ENCODE data around the gene FNDC5. TPM values are rescaled to one million over a fixed set of nuclear protein-coding genes. Genes with fewer than 3 reads are reported as not detected.

The FNDC5 gene
- total and polyA plus RNA-seq, 8 donors, result 0.28 to 3.1 (median 0.74) TPM

DNA sequence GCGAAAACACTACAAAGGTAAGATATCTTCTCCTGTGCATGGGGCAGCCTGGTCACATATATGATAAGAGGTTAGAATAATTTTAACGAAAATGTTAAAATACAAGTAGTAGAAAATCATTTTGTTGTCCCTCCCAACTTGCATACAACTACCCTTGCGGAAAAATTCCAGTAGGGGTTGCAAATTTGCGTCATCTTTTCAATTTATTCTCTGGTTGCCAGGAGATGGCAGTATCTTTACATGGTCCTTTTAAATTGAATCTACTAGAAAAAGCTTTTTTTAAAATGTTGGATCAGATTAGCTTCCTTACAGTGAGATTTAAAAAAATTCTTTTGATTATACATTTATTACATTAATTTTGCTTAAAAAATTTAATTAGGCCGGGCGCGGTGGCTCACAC is 42.4 kb downstream of the FNDC5 start:
- H3K4me3 ChIP-seq, result no peak overlapping the region
- intact Hi-C loops (cut with DNase I), result no loop called here
- H3K27ac ChIP-seq, result no peak overlapping the region
- 92 to 94% methylated on average over 7 of the region's 7 CpGs for WGBS, 2 donors
- H3K36me3 ChIP-seq, result peaks cover 0 to 46% (median 0%) of the 10 kb centered on the region in 3 donors
- FAIRE-seq (no peak), ATAC-seq (no peak), DNase-seq (no peak)
- H3K4me1 ChIP-seq, result no peaks in the 10 kb centered on the region
- H3K9me3 ChIP-seq, result no peaks in the 10 kb centered on the region
- no peaks in the 10 kb centered on the region for H3K27me3 ChIP-seq
- TF ChIP-seq, protein P1, sequence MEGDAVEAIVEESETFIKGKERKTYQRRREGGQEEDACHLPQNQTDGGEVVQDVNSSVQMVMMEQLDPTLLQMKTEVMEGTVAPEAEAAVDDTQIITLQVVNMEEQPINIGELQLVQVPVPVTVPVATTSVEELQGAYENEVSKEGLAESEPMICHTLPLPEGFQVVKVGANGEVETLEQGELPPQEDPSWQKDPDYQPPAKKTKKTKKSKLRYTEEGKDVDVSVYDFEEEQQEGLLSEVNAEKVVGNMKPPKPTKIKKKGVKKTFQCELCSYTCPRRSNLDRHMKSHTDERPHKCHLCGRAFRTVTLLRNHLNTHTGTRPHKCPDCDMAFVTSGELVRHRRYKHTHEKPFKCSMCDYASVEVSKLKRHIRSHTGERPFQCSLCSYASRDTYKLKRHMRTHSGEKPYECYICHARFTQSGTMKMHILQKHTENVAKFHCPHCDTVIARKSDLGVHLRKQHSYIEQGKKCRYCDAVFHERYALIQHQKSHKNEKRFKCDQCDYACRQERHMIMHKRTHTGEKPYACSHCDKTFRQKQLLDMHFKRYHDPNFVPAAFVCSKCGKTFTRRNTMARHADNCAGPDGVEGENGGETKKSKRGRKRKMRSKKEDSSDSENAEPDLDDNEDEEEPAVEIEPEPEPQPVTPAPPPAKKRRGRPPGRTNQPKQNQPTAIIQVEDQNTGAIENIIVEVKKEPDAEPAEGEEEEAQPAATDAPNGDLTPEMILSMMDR (IDR thresholded peaks at IDR 0.05), result no peak

DNA sequence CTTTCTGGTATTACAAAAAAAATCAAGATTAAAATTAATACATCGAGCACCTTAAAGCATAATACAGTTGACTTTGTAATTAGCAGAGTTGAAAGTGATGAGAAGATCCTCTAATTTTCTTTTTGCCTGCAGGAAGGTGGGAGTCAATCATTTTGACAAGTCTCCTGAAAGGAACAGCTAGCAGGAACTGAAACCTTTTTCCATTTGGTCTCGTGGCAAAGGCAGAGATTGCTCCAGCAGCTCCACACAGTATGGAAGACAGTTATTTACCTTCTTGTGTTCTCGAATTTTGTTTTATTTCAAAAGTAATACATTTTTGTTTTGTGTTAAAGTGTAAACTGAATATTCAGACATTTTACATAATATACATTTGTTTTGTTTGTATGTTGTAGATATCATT is 45.5 kb downstream of the FNDC5 start:
- Histone ChIP-seq H3K4me3 (no peak overlapping the region), H3K4me1 (no peaks in the 10 kb centered on the region), H3K27ac (no peak overlapping the region), H3K9me3 (no peaks in the 10 kb centered on the region), H3K36me3 (peaks cover 0 to 31% (median 0%) of the 10 kb centered on the region in 3 donors), H3K27me3 (no peaks in the 10 kb centered on the region)
- WGBS, 2 donors, result 84 to 91% methylated on average over 3 of the region's 3 CpGs
- FAIRE-seq (no peak), ATAC-seq (no peak), DNase-seq (no peak)
- intact Hi-C loops (cut with DNase I), result no loop called here
- TF ChIP-seq, protein P1 (IDR thresholded peaks at IDR 0.05), result no peak

DNA sequence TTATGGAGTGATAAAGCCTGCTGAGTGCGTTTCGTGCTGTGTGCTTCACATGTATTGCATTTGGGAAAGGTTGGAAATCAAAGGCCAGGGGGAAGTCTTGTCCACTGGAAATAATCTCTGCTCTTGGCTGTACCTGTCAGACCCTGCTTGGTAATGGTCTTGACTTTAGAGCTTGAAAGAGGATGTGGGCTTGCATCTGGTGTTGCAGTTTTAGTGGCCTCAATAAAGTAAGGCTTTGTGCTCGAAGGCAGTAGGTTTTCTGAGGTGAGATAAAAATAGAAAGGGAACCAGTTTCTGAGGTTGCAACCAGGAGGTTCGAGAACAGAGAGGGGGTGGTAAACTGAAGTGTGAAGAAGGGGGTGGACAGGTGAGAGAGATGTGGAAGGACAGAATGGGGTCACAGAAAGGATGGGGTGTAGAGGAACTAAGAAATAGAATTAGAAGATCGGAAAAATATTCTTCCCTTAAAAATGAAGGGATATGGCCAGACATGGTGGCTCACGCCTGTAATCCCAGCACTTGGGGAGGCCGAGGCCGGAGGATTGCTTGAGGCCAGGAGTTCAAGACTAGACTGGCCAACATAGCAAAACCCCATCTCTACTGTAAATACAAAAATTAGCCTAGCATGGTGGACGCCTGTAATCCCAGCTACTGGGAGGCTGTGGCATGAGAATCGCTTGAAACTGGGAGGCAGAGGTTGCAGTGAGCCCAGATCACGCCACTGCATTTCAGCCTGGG is 51.7 kb downstream of the FNDC5 start:
- H3K9me3 ChIP-seq, result no peaks in the 10 kb centered on the region
- H3K27ac ChIP-seq, result peak overlapping the region; percentile 76 to 89 (median 88)
- ATAC-seq, result no peak
- intact Hi-C loops (cut with DNase I), result no loop called here
- no peaks in the 10 kb centered on the region for H3K27me3 ChIP-seq
- FAIRE-seq, result no peak
- peaks cover 9 to 25% (median 15%) of the 10 kb centered on the region in 3 donors for H3K4me1 ChIP-seq
- 68% methylated on average over 11 of the region's 11 CpGs for WGBS, 2 donors
- DNase-seq, result no peak
- no peaks in the 10 kb centered on the region for H3K36me3 ChIP-seq
- TF ChIP-seq, protein P1 (IDR thresholded peaks at IDR 0.05), result no peak
- H3K4me3 ChIP-seq, result peak overlapping the region in 3 of 4 donors; percentile 65 to 96 (median 84)

DNA sequence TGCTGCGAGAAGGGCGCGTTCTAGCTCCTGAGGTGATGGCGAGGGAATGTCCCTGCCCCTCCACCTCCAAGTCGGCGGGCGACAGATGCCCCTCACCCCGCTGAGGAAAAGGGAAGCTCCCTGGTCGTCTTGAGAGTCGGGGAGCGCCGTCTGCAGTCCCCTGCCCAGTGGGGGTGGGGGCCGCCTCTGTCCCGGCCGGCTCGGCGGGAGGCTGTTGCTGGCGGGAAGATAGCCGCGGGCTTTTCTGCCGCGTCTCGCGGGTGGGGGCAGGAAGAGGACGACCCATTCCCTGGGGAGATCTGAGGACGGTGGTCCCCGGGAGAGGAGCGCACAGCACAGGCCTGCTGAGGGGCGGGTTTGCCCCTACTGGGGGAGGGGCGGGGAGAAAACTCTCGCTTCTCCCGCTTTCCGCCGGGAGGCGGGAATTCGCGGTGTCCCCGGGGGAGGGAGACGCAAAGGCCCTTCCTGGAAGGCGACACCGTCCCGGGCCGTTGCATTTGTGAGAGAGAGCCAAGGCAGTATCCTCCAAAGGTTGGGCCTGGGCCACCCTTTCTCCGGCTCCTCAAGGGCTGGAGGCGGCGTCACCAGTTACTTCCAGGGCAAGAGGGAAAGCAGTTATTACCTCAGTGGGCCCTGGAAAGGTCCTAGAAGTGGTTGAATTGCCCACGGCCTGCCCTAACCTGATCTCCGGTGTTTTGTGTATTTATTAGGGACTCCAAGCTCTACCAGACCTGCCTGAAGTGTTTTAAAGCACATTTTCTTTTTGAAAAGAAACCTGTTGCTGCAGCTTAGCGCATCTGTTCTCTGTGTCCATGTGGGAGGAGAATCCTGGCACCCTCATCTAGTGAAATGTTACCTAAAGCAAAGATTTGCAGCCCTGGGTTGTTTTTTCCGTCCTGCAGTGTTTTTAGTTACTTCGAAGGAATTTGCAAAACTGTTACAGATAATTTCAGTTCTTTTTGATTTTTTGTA is 52.6 kb downstream of the FNDC5 start:
- ATAC-seq (peak; percentile 39 to 65 (median 59)), FAIRE-seq (no peak), DNase-seq (peak; percentile 72 to 89 (median 78))
- H3K27ac ChIP-seq, result peak overlapping the region; percentile 76 to 89 (median 88)
- H3K4me1 ChIP-seq, result peaks cover 17 to 32% (median 20%) of the 10 kb centered on the region in 3 donors
- H3K27me3 ChIP-seq, result no peaks in the 10 kb centered on the region
- 1 to 2% methylated on average over 44 to 51 of the region's 51 CpGs for WGBS, 2 donors
- peak overlapping the region; percentile 65 to 96 (median 86) for H3K4me3 ChIP-seq
- H3K36me3 ChIP-seq, result no peaks in the 10 kb centered on the region
- TF ChIP-seq, protein P1 (IDR thresholded peaks at IDR 0.05), result no peak
- H3K9me3 ChIP-seq, result no peaks in the 10 kb centered on the region
- intact Hi-C loops (cut with DNase I), result no loop called here

All from pancreas (tissue), 10 donors.